Skin epidermis (tissue), 12 donors: ENCODE data around the gene PRKAG1.

Experiments
- H3K27ac ChIP-seq, 21 experiments: fragments of 200-600 bp; sonication (generic) in 11 of 21; one replicate each; pipeline ENCODE4 v1.5.0; 2020; ENCODE audit warnings: mild to moderate bottlenecking in 3 of 21, inconsistent platforms in 2 of 21, moderate library complexity in 2 of 21
- H3K4me3 ChIP-seq, 7 experiments: fragments of 200-600 bp; sonication (generic) in 2 of 7; one replicate each; pipeline ENCODE4 v1.5.0; 2020; ENCODE audit warnings: inconsistent platforms in 2 of 7, mild to moderate bottlenecking in 2 of 7, moderate library complexity in 1 of 7

Gene PRKAG1

DNA sequence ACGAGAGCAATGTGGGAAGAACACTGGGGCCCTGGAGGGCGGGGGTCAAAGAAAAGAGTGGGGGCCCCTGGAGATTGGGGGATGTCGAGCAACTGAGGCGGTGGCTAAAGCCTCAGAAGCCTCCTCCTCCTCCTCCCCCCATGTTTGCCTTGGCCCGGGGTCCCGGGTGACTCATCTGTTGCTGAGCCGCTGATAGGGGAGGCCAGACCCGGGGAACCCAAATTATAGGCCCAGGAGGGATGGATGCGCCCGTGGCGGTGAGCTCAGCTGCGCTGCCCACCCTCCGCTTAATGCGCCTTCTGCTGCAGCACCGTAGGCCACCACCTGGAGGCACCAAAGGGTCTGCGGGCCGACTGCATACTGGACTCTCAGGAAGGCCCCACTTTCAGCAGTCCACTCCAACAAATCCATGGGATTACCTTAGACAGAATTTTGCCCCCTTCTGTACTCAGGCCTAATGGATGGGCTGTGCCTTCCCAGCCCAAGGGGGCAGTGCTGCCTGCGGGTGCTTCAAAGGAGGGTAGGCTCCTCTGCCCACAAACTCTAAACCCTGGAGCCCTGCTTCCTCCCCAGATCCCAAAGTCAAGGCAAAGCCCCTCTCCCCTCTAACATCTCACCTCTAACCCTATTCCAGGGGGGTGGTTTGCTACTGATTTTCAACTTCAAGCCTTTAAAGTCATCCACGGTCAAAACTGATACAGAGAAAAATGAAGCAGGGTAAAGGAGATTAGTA, 44.5 kb downstream of the PRKAG1 start:
- no peak overlapping the region for H3K4me3 ChIP-seq
- H3K27ac ChIP-seq = no peak overlapping the region

DNA sequence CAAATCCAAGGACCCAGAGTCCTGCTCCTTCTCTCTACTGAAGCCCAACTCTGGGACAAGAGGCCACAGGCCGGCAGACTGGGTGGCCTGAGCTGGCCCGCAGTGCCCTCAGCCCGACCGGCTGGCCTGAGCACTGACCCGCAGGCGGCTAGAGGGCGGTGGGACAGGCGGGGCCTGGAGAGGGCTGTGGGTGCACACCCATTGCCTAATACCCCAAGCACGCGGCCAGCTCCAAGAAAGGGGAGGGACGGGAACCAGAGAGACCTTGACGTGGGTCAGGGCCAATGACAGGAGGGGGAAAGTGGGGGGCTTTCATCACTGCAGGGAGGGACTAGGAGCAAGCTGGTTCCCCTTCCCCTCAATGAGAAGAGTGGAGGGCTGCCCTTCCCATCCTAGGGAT, 45.0 kb downstream of the PRKAG1 start:
- H3K4me3 ChIP-seq = no peak overlapping the region
- no peak overlapping the region for H3K27ac ChIP-seq

DNA sequence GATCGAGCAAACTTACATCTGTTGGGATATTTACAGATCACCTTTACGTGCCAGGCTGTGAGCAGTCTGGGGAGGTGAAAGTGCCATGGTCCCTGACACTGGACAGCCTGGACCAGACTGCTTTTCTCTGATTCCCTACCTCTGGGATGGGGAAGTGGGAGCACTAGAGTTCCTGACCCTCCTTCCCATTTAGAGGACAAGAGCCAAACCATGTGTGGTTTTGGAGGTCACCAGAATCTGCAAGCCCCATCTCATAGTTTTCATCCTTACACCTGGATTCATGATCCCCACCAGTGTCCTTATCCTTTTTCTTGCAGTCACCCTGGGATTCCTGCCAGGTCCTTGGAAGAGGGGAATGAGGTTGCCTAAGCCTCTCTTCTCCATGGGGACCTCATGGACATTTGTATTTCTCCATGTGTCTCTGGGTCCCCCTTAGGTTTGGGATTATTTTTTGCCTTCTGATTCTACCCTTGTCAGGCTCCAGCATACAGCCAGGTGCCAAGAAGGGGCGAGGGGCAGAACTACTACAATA, 45.6 kb downstream of the PRKAG1 start:
- no peak overlapping the region for H3K4me3 ChIP-seq
- no peak overlapping the region for H3K27ac ChIP-seq

DNA sequence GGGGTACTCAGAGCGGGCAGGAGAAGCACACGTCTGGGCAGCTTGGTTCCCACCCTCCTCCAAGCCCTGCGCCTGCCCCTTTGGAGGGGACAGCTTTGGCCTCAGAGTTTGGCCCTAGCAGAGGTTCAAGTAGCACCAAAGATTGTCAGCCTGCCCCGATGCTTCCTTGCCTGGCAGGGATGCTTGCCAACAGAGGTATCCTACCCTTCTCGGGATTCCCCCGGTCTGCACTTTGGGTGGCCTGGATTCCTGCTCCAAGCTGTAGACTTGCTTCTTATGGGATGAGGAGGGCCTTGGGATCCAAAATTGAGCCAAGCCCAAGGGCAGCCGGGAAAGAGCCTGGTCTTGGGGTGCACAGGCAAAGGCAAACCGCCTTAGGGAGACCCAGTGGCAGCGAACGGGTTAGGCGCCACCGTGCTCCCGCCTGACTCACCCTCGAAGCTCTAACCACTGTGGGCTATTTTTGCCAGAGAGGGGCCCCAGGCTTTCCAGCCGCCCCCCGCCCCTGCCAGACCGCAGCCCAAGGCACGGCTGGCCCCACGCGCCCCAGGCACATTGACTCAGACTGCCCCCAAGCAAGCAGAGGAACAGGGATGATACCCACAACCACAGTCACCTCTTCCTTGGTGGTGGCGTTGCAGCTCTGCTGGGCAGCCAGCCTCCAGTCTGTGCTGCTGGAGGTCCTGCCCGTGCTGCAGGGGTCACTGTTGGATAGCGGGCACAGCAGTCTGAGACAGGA, 46.2 kb downstream of the PRKAG1 start:
- no peak overlapping the region for H3K4me3 ChIP-seq
- no peak overlapping the region for H3K27ac ChIP-seq

GRCh38 chr12:48970702-48971334, 47.8 kb downstream of the PRKAG1 start:
- peak overlapping the region in 3 of 7 experiments; percentile 12 to 35 (median 35) for H3K4me3 ChIP-seq
- peak overlapping the region in 10 of 21 experiments; percentile 26 to 81 (median 62) for H3K27ac ChIP-seq

DNA sequence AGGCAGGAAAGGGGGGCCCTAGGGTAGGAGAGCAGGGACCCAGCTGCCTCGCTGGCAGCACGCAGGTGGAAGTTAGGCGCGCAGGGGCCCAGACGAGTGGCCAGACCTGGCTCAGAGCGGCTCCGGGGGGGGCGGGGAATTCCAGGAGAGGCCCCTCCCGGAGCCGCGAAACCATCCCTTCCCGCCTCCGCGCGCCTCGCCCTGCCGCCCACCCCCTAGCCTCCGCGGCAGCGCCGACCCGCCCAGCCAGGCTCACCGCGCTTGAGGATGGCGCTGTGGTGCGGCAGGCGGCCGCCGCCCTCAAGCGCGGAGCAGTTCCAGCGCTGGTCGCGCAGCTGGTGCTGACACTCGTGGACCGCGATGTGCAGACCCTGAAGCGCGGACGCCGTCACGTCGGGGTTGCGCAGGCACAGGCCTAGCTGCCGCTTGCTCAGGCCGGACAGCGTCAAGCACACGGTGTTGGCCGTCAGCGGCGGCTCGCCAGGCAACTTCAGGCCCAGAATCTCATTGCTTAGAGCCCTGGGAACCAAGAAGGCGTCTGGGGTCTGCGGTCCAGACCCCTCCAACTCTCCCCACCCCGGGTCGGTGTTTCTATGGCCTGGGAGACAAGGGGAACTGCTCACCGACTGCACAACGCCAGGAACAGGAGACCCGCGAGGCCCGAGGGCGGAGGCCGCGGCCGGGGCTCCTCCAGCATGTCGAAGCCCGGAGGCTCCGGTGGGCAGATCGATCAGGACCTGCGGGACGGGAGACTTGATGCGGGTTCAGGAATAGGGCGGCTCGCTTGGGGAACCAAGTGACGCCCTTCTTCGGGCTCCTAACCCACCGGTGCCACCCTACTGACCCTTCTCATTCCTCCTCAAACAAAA, 48.5 kb downstream of the PRKAG1 start:
- peak overlapping the region in 12 of 21 experiments; percentile 26 to 81 (median 57) for H3K27ac ChIP-seq
- H3K4me3 ChIP-seq = peak overlapping the region in 5 of 7 experiments; percentile 1 to 35 (median 12)

- peak overlapping the region in 3 of 7 experiments; percentile 5 to 35 (median 35) for H3K4me3 ChIP-seq
Observed at GRCh38 chr12:48969160-48969771, 49.3 kb downstream of the PRKAG1 start.

DNA sequence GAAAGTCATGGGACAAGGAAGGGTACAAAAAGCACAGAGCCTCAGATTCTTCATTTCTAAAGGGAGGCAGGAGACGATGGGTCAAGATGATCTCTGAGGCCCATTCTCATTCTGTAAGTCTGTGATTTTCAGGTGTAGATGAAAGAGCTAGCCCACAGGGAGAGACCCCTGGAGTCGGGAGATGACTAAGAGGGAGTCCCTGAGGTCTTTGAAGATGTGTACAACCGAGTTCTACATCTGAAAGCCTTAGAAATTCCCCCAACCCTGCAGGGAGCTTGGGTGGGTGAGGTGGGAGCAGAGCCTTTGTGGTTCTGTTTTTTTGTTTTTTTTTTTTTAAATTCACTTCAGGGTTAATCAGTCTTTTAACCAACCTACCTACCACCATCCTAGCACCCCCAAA, 50.1 kb downstream of the PRKAG1 start:
- H3K4me3 ChIP-seq = no peak overlapping the region
- peak overlapping the region in 1 of 21 experiments; percentile 75 for H3K27ac ChIP-seq

More at GRCh38 chr12:48969160-48969771, 49.3 kb downstream of the PRKAG1 start:
- peak overlapping the region in 7 of 21 experiments; percentile 20 to 79 (median 29) for H3K27ac ChIP-seq

- Histone ChIP-seq H3K4me3 (no peak overlapping the region), H3K27ac (no peak overlapping the region)
Observed at GRCh38 chr12:48967991-48968390, 50.6 kb downstream of the PRKAG1 start.

- Histone ChIP-seq H3K27ac (no peak overlapping the region), H3K4me3 (no peak overlapping the region)
Observed at GRCh38 chr12:48966177-48966895, 52.2 kb downstream of the PRKAG1 start.

- no peak overlapping the region for H3K27ac ChIP-seq
Observed at GRCh38 chr12:48965298-48965838, 53.2 kb downstream of the PRKAG1 start.

GRCh38 chr12:48961801-48962200, 56.8 kb downstream of the PRKAG1 start:
- Histone ChIP-seq H3K27ac (no peak overlapping the region), H3K4me3 (no peak overlapping the region)

More at GRCh38 chr12:48965298-48965838, 53.2 kb downstream of the PRKAG1 start:
- no peak overlapping the region for H3K4me3 ChIP-seq

- H3K27ac ChIP-seq = no peak overlapping the region
- no peak overlapping the region for H3K4me3 ChIP-seq
Observed at GRCh38 chr12:48961331-48961730, 57.2 kb downstream of the PRKAG1 start.

DNA sequence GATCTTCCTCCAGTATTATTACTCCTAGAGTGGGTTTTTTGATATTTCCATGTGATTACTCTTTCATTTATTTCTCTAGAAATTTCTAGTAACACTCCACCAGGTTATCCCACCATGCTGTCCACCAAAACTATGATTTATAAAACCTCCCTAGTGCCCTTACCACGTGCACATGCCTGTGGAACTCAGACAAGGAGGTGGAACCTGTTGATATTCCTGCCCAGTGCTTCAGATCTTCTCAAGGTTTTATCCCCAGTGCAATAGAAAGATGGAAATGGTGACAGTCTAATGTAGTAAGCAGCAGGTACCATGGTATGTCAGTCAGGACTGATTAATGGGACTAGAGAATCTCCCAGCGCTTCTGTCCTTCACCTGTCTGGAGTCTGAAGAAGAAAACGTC, 57.7 kb downstream of the PRKAG1 start:
- Histone ChIP-seq H3K4me3 (no peak overlapping the region), H3K27ac (no peak overlapping the region)

DNA sequence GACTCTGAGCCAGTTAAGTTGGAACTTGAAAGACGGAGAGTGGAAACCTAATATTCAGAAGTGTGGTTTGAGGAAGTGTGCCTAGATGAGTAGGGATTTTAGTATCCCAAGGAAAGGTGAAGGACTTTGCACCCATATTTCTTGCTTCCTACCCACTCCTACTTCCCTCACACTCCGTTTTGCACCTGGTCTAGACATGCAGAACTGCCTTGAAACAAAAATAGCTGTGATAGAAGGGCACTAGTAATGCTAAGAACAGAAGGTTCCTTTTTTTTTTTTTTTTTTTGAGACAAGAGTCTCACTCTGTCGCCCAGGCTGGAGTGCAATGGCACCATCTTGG, 60.6 kb downstream of the PRKAG1 start:
- H3K27ac ChIP-seq = peak overlapping the region in 14 of 21 experiments; percentile 70 to 96 (median 88)

DNA sequence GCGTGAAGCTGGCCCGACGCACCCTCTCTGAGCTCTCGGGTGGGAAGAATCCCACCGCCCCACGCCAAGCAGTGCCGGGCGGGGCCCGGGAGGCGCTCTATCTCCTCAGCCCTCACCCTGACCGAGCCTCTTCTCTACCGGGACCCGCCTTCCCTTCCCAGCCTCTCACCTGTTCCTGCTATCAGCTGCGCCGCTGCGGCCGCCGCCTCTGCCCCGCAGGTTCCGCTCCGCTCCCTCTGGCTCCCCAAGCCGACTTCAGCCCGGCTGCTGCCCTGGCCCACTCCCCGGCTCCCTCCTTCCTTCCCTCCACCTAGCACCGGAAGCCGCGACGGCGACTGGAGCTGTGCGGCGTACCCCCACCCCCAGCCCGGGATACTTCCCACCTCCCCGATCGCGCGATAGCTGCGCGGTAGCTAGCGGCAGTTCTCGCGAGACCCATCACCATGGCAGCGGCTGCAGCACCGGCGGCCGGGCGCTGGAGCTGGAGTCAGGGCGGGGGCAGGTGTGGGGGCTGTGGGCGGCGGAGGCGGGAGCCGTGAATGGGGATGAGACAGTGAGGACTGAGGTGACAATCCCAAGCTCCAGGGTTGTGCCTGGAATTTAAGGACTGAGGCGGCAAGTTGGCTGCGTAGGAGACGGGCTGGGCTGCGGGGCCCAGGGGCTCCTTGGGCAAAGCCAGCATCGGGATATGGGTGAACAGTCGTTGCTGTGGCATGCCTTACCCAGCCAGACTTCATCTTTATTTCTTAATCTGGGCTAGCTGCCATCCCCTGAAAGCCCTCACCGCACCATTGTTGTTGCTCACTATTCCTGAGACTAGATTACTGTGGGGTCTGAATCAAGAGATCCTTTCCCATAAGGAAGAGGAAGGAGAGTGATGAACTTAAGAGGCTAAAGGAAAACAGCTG, 61.2 kb downstream of the PRKAG1 start, which contains the start of gene ARF3:
ARF3 (minus strand) TSS at position 347 of the 908 bp plus-strand sequence. CDS start 16,392 bp downstream, outside the sequence.
- peak within 1 kb of the TSS; percentile 70 to 96 (median 91) for H3K27ac ChIP-seq
- peak within 1 kb of the TSS; percentile 68 to 99 (median 90) for H3K4me3 ChIP-seq

More for the DNA sequence above, 60.6 kb downstream of the PRKAG1 start:
- peak overlapping the region in 6 of 7 experiments; percentile 68 to 99 (median 92) for H3K4me3 ChIP-seq
